OCI-LY7 (cell line): ENCODE measurements around the gene MMRN1.

Source experiments
- EZH2phosphoT487 ChIP-seq: fragments of 200-600 bp; sonication (generic); IDR thresholded peaks from 2 replicates; pipeline ENCODE4 v1.6.1; 2018; ENCODE audit warnings: low read depth, borderline replicate concordance, mild to moderate bottlenecking, mixed run types, antibody characterized with exemption, low read length, moderate library complexity, mixed read lengths
- TF ChIP-seq, protein P1 (sequence below): fragments of 200-600 bp; sonication (generic); conservative IDR thresholded peaks from 2 replicates; pipeline ENCODE4 v1.5.1; 2014; ENCODE audit warnings: mild to moderate bottlenecking, antibody characterized with exemption, low read length, moderate library complexity, mixed read lengths

GRCh38 chr4:89997171-89997704 lies 102.6 kb downstream of the MMRN1 start:
- TF ChIP-seq, protein P1, sequence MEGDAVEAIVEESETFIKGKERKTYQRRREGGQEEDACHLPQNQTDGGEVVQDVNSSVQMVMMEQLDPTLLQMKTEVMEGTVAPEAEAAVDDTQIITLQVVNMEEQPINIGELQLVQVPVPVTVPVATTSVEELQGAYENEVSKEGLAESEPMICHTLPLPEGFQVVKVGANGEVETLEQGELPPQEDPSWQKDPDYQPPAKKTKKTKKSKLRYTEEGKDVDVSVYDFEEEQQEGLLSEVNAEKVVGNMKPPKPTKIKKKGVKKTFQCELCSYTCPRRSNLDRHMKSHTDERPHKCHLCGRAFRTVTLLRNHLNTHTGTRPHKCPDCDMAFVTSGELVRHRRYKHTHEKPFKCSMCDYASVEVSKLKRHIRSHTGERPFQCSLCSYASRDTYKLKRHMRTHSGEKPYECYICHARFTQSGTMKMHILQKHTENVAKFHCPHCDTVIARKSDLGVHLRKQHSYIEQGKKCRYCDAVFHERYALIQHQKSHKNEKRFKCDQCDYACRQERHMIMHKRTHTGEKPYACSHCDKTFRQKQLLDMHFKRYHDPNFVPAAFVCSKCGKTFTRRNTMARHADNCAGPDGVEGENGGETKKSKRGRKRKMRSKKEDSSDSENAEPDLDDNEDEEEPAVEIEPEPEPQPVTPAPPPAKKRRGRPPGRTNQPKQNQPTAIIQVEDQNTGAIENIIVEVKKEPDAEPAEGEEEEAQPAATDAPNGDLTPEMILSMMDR = no peak
- TF ChIP-seq EZH2phosphoT487 = no peak
